Measurements from ENCODE around the gene BAIAP2L1.

Gene BAIAP2L1

DNA sequence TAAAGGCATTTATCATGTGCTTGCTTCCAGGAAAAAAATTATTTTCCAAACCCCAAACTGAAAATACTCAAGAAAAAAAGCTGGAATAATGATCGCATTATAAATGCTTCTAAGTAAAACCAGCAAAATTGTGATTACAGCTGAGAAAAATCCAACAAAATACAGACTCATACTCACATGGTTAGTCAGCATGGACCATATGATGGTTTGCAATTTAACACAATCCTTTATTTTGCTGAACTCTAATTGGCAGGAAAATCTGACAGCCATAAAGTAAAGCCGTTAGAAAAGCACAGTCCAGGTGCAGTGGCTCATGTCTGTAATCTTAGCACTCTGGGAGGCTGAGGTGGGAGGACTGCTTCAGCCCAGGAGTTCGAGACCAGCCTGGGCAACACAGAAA is 59.8 kb downstream of the BAIAP2L1 start:
- DNase-seq (ENCODE audit: low read depth): peak; percentile 79
- TF ChIP-seq, protein P1, sequence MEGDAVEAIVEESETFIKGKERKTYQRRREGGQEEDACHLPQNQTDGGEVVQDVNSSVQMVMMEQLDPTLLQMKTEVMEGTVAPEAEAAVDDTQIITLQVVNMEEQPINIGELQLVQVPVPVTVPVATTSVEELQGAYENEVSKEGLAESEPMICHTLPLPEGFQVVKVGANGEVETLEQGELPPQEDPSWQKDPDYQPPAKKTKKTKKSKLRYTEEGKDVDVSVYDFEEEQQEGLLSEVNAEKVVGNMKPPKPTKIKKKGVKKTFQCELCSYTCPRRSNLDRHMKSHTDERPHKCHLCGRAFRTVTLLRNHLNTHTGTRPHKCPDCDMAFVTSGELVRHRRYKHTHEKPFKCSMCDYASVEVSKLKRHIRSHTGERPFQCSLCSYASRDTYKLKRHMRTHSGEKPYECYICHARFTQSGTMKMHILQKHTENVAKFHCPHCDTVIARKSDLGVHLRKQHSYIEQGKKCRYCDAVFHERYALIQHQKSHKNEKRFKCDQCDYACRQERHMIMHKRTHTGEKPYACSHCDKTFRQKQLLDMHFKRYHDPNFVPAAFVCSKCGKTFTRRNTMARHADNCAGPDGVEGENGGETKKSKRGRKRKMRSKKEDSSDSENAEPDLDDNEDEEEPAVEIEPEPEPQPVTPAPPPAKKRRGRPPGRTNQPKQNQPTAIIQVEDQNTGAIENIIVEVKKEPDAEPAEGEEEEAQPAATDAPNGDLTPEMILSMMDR (conservative IDR thresholded peaks at IDR 0.05; ENCODE audit: low read depth, low read length): no peak
- H3K4me3 ChIP-seq (ENCODE audit: low read length): no peak overlapping the region

GRCh38 chr7:98339043-98339442 is 61.8 kb downstream of the BAIAP2L1 start:
- DNase-seq (ENCODE audit: low read depth): no peak
- H3K4me3 ChIP-seq (ENCODE audit: low read length): no peak overlapping the region
- TF ChIP-seq, protein P1 (conservative IDR thresholded peaks at IDR 0.05; ENCODE audit: low read depth, low read length): no peak

DNA sequence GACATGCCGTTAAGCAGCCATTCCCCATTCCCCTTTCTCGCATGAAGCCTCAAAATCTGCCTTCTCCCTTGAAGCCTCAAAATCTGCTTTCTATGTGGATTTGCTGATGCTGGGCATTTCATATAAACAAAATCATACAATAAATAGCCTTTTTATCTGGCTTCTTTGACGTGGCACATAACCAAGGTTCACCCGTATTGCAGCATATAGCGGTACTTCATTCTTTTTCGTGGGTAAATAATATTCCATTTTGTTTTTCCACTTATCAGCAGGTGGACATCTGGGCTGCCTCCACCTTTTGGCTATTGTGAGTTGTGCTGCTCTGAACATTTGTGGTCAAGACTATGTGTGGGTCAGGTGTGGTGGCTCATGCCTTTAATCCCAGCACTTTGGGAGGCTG is 62.4 kb downstream of the BAIAP2L1 start:
- H3K4me3 ChIP-seq (ENCODE audit: low read length): no peak overlapping the region
- no peak for DNase-seq (ENCODE audit: low read depth)
- TF ChIP-seq, protein P1 (conservative IDR thresholded peaks at IDR 0.05; ENCODE audit: low read depth, low read length): no peak

DNA sequence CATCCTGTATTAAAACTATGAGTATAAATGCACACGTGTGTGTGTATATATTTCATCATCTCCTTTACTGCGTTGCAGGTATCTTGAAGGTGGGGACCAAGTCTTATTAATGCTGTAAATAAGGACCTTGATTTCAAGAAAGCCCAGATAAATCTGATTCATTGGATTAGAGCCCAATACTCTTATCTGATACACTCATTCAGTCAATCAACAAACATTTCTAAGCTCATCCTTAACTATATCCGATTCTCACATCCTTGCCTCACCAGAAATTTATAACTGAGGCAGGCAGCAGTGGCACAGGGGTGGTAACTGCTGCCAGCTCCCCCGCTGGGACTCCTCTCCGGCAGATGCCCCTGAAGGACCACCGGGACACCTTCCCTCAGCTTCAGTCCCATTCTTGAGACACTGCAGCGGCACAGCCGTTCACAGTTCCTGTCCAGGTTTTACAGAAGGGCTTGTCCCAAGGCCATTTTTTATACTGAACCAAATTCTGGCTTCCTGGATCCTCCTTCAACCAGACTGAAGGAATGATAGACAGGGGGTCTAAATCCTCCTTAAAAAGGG is 65.4 kb downstream of the BAIAP2L1 start:
- H3K4me3 ChIP-seq (ENCODE audit: low read length): no peak overlapping the region
- no peak for DNase-seq (ENCODE audit: low read depth)
- TF ChIP-seq, protein P1 (conservative IDR thresholded peaks at IDR 0.05; ENCODE audit: low read depth, low read length): no peak

GRCh38 chr7:98334081-98334480 is 66.8 kb downstream of the BAIAP2L1 start:
- no peak for DNase-seq (ENCODE audit: low read depth)
- no peak overlapping the region for H3K4me3 ChIP-seq (ENCODE audit: low read length)
- TF ChIP-seq, protein P1 (conservative IDR thresholded peaks at IDR 0.05; ENCODE audit: low read depth, low read length): no peak

- TF ChIP-seq, protein P1 (conservative IDR thresholded peaks at IDR 0.05; ENCODE audit: low read depth, low read length): no peak
- no peak overlapping the region for H3K4me3 ChIP-seq (ENCODE audit: low read length)
- DNase-seq (ENCODE audit: low read depth): no peak
Observed at GRCh38 chr7:98330926-98331529, 69.9 kb downstream of the BAIAP2L1 start.

DNA sequence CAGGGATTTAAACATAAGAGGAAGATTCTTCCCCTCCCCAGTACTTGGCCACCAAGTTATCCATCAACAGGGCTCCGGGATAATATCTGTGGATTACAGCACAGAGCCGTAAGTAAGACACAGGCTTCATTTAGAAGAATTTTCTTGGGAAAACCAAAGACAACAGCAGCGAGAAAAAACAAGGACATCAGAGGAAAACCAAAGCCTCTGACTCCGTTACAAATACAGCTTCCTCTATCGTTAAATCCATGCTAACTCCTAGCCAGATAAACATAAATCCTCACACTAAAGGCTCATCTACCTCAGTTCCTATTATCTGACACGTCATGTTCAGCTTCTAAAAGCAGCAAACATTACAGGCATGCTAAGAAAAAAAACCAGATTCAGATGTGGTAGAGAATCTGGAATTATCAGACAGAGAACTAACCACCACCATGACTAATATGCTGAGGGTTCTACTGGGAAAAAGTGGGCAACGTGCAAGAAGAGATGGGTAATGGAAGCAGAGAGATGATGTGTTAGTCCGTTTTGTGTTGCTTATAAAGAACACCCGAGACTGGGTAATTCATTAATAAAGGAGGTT is 71.0 kb downstream of the BAIAP2L1 start:
- no peak for DNase-seq (ENCODE audit: low read depth)
- TF ChIP-seq, protein P1 (conservative IDR thresholded peaks at IDR 0.05; ENCODE audit: low read depth, low read length): no peak
- no peak overlapping the region for H3K4me3 ChIP-seq (ENCODE audit: low read length)
